NB4 (cell line): Measurements from ENCODE around the gene PDE11A.

Source experiments
- CTCF ChIP-seq: IDR thresholded peaks from one replicate; pipeline ENCODE4 v1.5.1; 2012; ENCODE audit warnings: low read depth, low read length
- MYC ChIP-seq: IDR thresholded peaks from 2 replicates; pipeline ENCODE4 v1.6.1; 2011; ENCODE audit warnings: low read depth, low read length
- POLR2A ChIP-seq: IDR thresholded peaks from 2 replicates; pipeline ENCODE4 v1.6.1; 2011; ENCODE audit warnings: mild to moderate bottlenecking; ENCODE audit not compliant: insufficient read length; ENCODE audit errors: extremely low read depth

GRCh38 chr2:177784745-177785067 is 287.9 kb downstream of the PDE11A start:
- TF ChIP-seq CTCF = no peak
- TF ChIP-seq POLR2A = no peak
- TF ChIP-seq MYC = no peak
